Fibroblast of pulmonary artery (primary cell): Measurements from ENCODE around the gene CCND1.
A peak's percentile ranks its signal among the peaks of the same experiment; 100 is the strongest.

Experiments used
- DNase-seq: peaks from one replicate; pipeline ENCODE4 v3.0.0-alpha.2; 2010; ENCODE audit warnings: low read depth
- H3K4me3 ChIP-seq: replicated peaks from 2 replicates; pipeline ENCODE4 v1.5.1; 2011; ENCODE audit warnings: low read depth, mild to moderate bottlenecking, control low read depth, low read length, moderate library complexity
- CTCF ChIP-seq: IDR thresholded peaks from 2 replicates; pipeline ENCODE4 v1.5.1; 2011; ENCODE audit warnings: mild to moderate bottlenecking, control low read depth, low read length, inconsistent platforms; ENCODE audit errors: missing control alignments

The CCND1 gene

GRCh38 chr11:69674886-69675714 is 34.1 kb downstream of the CCND1 start, which contains the start of gene LTO1:
LTO1 (minus strand) TSS chr11:69675353; CDS start chr11:69675239, 114 bp downstream.
- H3K4me3 ChIP-seq: peak within 1 kb of the TSS; percentile 96
- peak; percentile 96 for DNase-seq
- TF ChIP-seq CTCF: no peak

GRCh38 chr11:69677749-69678148 is 36.8 kb downstream of the CCND1 start:
- no peak for DNase-seq
- no peak overlapping the region for H3K4me3 ChIP-seq
- no peak for TF ChIP-seq CTCF

- H3K4me3 ChIP-seq: no peak overlapping the region
- TF ChIP-seq CTCF: no peak
- DNase-seq: no peak
These were observed 39.7 kb downstream of the CCND1 start for GRCh38 chr11:69680688-69681087.

GRCh38 chr11:69682221-69682620 is 41.3 kb downstream of the CCND1 start:
- no peak for TF ChIP-seq CTCF
- H3K4me3 ChIP-seq: no peak overlapping the region
- DNase-seq: no peak

GRCh38 chr11:69682681-69683326 is 41.8 kb downstream of the CCND1 start:
- DNase-seq: no peak
- TF ChIP-seq CTCF: no peak
- H3K4me3 ChIP-seq: no peak overlapping the region

- TF ChIP-seq CTCF: peak; percentile 41
- peak; percentile 25 for DNase-seq
- H3K4me3 ChIP-seq: no peak overlapping the region
These were observed 42.9 kb downstream of the CCND1 start for GRCh38 chr11:69683764-69684333.
